NCI-H2196 (cell line): ENCODE data around the gene ALDH3A2.
A peak's percentile ranks its signal among the peaks of the same experiment; 100 is the strongest.
"Not testable (repeated sequence)": the region's sequence is repeated elsewhere in the genome, so short reads cannot be mapped to it uniquely, and the experiment has no call there.

Experiments used
- DNase-seq: peaks from one replicate; lab custom pipeline; 2025; ENCODE audit not compliant: unreplicated experiment; lab: John Stamatoyannopoulos, UW

ALDH3A2 gene

GRCh38 chr17:19677736-19678379, 29.3 kb downstream of the ALDH3A2 start:
- no peak for DNase-seq

- DNase-seq, result no peak
Observed at GRCh38 chr17:19678581-19679453, 30.3 kb downstream of the ALDH3A2 start.

DNA sequence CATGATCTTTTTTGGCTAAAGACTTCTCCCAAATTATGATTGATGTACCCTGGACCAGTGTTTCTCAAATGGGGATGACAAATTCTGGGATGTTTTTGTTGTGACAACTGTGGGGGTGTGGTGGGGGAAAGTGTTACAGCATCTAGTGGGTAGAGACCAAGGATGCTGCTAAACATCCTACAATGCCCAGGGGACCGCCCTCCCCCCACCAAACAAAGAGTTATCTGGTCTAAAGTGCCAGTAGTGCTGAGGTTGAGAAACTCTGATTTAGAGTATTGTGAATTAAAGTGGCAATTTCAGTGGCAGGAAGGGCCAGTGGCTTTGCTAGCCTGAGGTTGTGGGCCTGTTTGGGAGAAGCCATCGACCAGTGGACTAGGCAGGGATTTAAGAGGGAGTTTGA, 34.6 kb downstream of the ALDH3A2 start:
- no peak for DNase-seq

DNA sequence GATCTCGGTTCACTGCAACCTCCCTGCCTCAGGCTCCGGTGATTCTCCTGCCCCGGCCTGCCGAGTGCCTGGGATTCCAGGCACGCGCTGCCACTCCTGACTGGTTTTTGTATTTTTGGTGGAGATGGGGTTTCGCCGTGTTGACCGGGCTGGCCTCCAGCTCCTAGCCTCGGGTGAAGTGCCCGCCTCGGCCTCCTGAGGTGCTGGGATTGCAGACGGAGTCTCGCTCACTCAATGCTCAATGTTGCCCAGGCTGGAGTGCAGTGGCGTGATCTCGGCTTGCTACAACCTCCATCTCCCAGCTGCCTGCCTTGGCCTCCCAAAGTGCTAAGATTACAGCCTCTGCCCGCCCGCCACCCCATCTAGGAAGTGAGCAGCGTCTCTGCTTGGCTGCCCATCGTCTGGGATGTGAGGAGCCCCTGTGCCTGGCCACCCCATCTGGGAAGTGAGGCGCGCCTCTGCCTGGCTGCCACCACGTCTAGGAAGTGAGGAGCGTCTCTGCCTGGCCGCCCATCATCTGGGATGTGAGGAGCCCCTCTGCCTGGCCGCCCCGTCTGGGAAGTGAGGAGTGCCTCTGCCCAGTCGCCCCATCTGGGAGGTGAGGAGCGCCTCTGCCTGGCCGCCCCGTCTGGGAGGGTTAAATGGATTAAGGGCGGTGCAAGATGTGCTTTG, 36.5 kb downstream of the ALDH3A2 start:
- not testable (repeated sequence) for DNase-seq

GRCh38 chr17:19686400-19687090, 38.0 kb downstream of the ALDH3A2 start:
- DNase-seq, result no peak

GRCh38 chr17:19702217-19702641, 53.7 kb downstream of the ALDH3A2 start:
- no peak for DNase-seq

- DNase-seq, result peak; percentile 23
Observed at GRCh38 chr17:19703106-19703827, 54.7 kb downstream of the ALDH3A2 start.

DNA sequence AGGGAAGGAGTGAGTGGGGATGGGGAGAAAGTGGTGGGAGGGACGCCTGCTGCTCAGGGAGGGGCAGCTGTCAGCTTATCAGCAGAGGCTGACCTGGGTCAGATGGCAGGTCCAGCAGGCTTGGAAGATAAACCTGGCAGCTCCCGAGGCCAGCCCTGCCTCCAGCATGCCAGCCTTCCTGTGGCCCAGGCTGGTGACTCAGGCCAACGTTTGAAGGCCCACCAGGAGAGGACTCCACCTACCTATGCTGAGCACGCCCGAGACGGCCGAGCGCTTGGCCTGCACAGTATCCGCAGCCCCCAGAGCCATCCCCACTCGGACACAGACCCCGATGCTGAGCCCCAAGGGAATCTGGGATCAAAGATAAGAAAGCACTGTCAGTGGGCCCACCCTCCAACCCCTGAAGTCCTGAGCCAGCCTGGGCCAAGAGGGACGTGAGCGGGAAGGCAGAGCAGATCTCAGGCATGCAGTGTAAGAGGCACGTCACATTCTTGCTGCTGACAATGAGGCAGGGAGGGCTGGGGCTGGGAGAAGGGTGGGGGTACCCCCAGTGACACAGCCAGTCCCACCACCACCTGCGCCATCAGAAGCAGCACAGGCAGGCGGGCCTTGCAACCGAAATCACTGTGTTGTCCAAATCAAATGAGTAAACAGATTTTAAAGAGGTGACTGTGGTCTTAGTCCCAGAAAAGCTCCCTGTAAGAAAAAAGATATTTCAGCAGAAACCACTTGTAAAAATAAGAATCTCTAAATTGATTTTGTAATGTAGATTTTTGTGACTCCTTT, 55.5 kb downstream of the ALDH3A2 start:
- no peak for DNase-seq

DNA sequence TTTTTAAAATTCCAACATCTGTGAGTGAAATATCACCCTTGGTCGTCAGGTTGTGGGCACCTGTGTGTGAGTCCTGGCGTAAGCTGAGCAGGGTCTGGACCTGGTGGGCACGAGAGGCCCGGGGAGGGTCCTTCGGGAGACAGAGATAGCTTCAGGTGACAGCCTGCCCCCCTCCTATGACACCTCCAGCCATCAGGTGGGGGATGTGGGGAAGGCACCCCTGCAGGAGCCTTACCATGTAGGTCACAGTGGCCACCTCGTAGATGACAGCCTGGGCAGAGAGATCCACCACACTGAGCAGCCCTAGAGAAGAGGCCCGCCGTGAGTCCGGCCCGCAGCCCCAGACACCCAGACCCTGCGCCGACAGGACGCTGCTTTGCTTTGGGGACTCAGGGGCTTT, 56.6 kb downstream of the ALDH3A2 start:
- DNase-seq, result no peak

GRCh38 chr17:19705771-19706770, 57.5 kb downstream of the ALDH3A2 start:
- DNase-seq, result no peak

DNA sequence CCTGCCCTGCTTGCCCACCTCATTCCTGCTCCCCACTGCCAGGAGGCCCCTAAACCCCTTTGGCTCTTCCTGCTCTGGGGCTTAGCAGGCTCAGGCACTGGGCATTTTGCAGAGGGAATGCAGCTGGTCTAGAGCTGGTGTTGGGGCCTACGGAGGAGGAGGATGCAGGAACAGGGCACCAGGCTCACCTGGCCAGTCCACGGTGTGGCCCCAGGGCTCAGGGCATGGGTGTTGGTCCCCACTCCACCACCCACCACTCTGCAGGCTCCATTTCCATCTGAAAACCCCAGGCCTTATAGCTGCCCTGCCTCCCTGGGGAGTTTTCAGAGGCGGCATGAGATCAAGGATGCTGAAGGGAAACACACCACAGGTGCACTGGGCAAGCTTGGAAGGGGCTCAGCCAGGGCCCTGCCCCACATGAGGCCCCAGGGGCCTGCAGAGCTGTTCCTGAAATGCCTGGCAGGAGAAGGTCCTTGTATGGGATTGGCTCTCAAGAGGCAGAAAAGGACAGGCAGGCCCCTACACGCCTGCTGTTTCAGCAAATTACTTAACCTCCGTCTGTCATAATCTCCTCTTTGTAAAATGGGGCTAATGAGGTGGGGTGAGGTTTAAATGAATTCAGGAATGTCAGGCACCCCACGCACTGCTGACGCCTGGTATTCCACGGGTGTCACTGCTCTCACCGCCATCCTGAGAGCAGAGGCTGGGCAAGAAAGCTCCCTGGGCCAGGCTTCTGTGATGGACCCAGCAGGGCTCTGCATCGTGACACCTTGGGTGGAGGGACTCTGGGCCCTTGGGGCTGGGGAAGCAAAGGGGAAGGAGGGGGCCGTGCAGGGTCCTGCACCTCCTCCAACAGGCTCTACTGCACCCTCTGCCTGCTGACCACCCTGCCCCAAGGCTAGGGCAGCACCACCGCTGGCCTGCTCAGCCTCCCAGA, 58.5 kb downstream of the ALDH3A2 start:
- no peak for DNase-seq

- DNase-seq, result no peak
Observed at GRCh38 chr17:19707728-19708221, 59.2 kb downstream of the ALDH3A2 start.

GRCh38 chr17:19708431-19709175, 60.1 kb downstream of the ALDH3A2 start:
- DNase-seq, result no peak

DNA sequence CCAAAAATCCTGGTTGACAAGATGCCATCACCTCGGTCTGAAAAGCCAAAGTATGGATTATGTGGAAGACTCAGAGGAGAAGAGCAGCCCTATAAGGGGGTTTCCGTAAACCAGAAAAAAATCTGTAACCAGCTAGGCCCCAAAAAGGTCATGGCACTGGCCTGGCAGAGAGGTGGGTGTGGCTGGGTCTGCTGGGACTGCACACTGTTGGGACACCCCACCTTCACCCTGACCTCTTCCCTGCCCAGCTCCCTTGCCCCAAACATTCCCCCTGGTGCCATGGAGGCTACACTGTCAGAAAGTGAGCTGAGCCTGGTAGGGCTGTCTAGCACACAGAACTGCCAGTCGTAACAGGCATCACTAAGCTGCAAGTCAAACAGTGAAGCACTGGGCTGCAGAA, 61.3 kb downstream of the ALDH3A2 start:
- no peak for DNase-seq

- no peak for DNase-seq
Observed at GRCh38 chr17:19712436-19713004, 64.0 kb downstream of the ALDH3A2 start.

- DNase-seq, result no peak
Observed at GRCh38 chr17:19713462-19713861, 64.9 kb downstream of the ALDH3A2 start.
